Stomach smooth muscle (tissue), 2 donors: ENCODE data around the gene PDLIM4.

Source experiments
- H3K27ac ChIP-seq: one replicate; pipeline ENCODE4 v1.7.0; 2013; ENCODE audit warnings: mild to moderate bottlenecking, low read length, inconsistent platforms
- H3K27me3 ChIP-seq, 2 donors: one replicate each; pipeline ENCODE4 v1.7.0; 2013; ENCODE audit warnings: low read length in 2 of 2; ENCODE audit not compliant: insufficient read depth in 2 of 2, control insufficient read depth in 1 of 2
- H3K36me3 ChIP-seq, 2 donors: one replicate each; pipeline ENCODE4 v1.7.0; 2013; ENCODE audit warnings: low read length in 2 of 2; ENCODE audit not compliant: control insufficient read depth in 2 of 2, insufficient read depth in 2 of 2
- H3K4me1 ChIP-seq: one replicate; pipeline ENCODE4 v1.7.0; 2013; ENCODE audit warnings: low read length; ENCODE audit not compliant: control insufficient read depth, insufficient read depth
- H3K4me3 ChIP-seq, 2 donors: one replicate each; pipeline ENCODE4 v1.7.0; 2013; ENCODE audit warnings: low read length in 2 of 2
- H3K9ac ChIP-seq, 2 donors: one replicate each; pipeline ENCODE4 v1.7.0; 2013; ENCODE audit warnings: low read length in 2 of 2, mild to moderate bottlenecking in 1 of 2
- H3K9me3 ChIP-seq, 2 donors: one replicate each; pipeline ENCODE4 v1.7.0; 2013; ENCODE audit warnings: low read length in 2 of 2; ENCODE audit not compliant: control insufficient read depth in 2 of 2
- donor health status: healthy.
- donor health status: Pancreatic carcinoma.

PDLIM4 gene

DNA sequence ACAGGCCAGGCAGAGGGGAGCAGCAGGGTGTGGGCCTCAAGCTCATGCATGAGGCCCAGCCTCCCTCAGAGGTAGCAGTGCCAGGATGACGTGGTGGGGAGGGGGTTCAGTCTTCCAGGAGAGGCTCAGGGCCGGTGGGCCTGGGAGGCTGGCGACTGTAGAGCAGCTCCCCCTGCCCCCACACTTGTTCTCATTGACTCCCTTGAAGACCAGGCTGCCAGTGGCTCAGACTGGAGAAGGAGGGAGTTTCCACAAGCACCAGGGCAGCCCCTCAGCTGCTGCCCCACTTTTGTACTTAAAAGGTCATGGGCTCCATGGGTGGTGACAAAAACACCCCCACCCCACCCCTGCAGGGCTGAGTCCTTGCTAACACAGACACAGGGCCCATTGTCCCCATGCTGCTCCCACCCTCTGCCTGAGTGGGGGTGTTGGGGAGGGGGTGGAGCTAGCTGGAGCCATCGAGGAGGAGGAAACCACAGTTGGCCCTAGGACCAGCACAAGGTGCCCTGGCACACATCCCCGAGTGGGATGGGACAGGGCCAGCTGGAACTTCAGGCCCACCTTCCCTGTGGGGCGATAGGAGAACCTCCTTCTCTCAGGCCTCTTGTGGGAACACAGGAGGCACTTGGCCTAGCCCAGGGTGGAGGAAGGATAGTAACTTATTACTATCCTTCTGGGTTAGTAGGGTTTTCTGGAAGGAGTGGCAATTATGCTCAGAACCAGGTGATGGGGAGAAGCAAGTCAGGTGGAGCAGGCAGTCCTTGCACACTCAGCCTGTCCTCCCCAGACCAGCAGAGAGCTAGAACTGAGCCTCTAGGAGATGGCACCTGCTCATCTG, 10.7 kb downstream of the PDLIM4 start:
- Histone ChIP-seq H3K9ac (peak overlapping the region in 1 of 2 donors; percentile 21), H3K4me3 (no peak overlapping the region), H3K27me3 (no peaks in the 10 kb centered on the region), H3K27ac (peak overlapping the region; percentile 62), H3K4me1 (peaks cover 79% of the 10 kb centered on the region), H3K36me3 (peaks cover 44 to 75% of the 10 kb centered on the region in 2 donors), H3K9me3 (no peaks in the 10 kb centered on the region)

- Histone ChIP-seq H3K9me3 (no peaks in the 10 kb centered on the region), H3K9ac (no peak overlapping the region), H3K4me3 (no peak overlapping the region), H3K36me3 (peaks cover 39 to 71% of the 10 kb centered on the region in 2 donors), H3K27me3 (no peaks in the 10 kb centered on the region), H3K4me1 (peaks cover 71% of the 10 kb centered on the region), H3K27ac (peak overlapping the region; percentile 62)
Measured at GRCh38 chr5:132268769-132269551, 11.5 kb downstream of the PDLIM4 start.

DNA sequence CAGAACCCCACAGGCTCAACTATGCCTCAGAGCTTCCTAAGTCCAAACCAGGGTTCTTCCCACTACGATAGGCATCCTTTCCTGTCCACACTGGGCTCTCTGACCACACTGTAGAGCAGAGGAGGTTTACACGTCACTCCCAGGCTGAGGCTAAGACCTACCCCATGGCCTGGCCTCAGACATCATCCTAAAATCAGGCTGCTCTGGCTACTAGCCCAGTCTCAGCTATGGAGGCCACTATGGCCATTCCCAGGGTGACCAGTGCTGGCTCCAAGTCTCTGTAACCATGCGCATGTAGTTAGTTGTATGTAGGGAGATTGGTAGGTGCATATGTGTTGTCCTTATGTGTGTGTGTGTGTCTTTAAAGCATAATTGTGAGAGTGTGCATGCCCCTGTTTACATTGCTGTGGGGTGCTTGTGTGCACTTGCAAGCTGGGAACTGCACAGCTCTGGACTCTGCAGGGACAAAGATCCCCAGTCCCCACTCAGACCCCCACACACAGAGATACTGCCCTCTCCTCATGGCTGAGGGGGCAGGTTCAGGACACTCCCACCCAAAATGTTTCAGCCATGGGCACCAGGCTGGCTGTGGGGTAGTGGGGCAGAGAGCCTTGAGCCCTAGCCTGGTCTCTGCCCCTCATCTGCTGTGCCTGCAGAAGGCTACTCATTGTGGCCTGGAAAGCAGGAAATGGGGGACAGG, 12.3 kb downstream of the PDLIM4 start:
- peaks cover 38 to 65% of the 10 kb centered on the region in 2 donors for H3K36me3 ChIP-seq
- no peaks in the 10 kb centered on the region for H3K27me3 ChIP-seq
- no peaks in the 10 kb centered on the region for H3K9me3 ChIP-seq
- peak overlapping the region; percentile 55 for H3K27ac ChIP-seq
- peaks cover 62% of the 10 kb centered on the region for H3K4me1 ChIP-seq
- no peak overlapping the region for H3K9ac ChIP-seq
- no peak overlapping the region for H3K4me3 ChIP-seq

GRCh38 chr5:132270335-132270665, 12.8 kb downstream of the PDLIM4 start:
- H3K4me3 ChIP-seq, result no peak overlapping the region
- no peaks in the 10 kb centered on the region for H3K27me3 ChIP-seq
- H3K9ac ChIP-seq, result no peak overlapping the region
- peaks cover 57% of the 10 kb centered on the region for H3K4me1 ChIP-seq
- peaks cover 36 to 60% of the 10 kb centered on the region in 2 donors for H3K36me3 ChIP-seq
- peak overlapping the region; percentile 55 for H3K27ac ChIP-seq
- no peaks in the 10 kb centered on the region for H3K9me3 ChIP-seq

DNA sequence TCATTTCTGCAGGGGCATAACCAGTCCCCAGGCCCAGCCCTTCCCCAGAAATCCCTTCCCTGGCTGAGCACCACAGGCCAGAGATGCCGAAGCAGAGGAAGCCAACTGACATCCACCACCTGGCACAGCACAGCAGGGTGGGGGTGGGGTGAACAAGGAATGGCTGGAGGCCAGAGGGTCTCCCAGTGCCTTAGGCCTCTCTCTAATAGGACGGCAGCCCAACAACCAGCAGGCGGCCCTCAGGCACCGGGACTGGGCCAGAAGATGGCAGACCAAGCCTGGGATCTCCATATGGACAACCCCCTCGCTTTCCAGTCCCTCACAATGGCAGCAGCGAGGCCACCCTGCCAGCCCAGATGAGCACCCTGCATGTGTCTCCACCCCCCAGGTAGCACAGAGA, 13.2 kb downstream of the PDLIM4 start:
- H3K36me3 ChIP-seq, result peaks cover 36 to 57% of the 10 kb centered on the region in 2 donors
- H3K9ac ChIP-seq, result no peak overlapping the region
- no peak overlapping the region for H3K4me3 ChIP-seq
- no peaks in the 10 kb centered on the region for H3K9me3 ChIP-seq
- no peaks in the 10 kb centered on the region for H3K27me3 ChIP-seq
- peak overlapping the region; percentile 55 for H3K27ac ChIP-seq
- H3K4me1 ChIP-seq, result peaks cover 53% of the 10 kb centered on the region

DNA sequence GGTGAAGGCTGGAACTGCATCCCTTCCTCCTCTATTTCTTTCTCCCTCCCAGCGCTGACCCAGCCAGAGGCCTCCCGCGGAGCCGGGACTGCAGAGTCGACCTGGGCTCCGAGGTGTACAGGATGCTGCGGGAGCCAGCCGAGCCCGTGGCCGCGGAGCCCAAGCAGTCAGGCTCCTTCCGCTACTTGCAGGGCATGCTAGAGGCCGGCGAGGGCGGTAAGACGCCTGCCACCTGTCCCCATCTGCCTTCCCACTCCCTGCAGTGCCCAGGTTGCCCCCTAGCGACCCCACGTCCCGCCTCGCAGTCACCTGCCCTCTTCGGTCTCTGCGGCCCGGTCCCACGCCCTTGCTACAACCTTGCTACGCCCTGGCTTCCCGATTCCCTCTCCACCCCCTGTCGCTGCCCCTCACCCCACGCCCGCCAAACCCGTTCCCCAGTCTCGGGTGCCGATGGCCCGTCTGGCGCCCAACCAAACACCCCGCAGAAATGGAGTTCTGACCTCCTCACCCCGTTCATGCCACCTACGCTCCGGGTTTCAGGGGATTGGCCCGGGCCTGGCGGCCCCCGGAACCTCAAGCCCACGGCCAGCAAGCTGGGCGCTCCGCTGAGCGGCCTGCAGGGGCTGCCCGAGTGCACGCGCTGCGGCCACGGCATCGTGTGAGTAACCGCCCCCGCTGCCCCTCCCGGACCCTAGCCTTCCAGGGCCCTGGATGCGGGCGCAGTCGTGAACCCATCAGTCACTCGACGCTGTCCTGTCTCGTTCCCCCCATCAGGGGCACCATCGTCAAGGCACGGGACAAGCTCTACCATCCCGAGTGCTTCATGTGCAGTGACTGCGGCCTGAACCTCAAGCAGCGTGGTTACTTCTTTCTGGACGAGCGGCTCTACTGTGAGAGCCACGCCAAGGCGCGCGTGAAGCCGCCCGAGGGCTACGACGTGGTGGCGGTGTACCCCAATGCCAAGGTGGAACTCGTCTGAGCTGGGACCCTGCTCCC, 14.1 kb downstream of the PDLIM4 start:
- H3K9ac ChIP-seq, result no peak overlapping the region
- H3K4me3 ChIP-seq, result no peak overlapping the region
- H3K9me3 ChIP-seq, result no peaks in the 10 kb centered on the region
- no peak overlapping the region for H3K27ac ChIP-seq
- H3K36me3 ChIP-seq, result peaks cover 31 to 50% of the 10 kb centered on the region in 2 donors
- H3K27me3 ChIP-seq, result no peaks in the 10 kb centered on the region
- H3K4me1 ChIP-seq, result peaks cover 45% of the 10 kb centered on the region

DNA sequence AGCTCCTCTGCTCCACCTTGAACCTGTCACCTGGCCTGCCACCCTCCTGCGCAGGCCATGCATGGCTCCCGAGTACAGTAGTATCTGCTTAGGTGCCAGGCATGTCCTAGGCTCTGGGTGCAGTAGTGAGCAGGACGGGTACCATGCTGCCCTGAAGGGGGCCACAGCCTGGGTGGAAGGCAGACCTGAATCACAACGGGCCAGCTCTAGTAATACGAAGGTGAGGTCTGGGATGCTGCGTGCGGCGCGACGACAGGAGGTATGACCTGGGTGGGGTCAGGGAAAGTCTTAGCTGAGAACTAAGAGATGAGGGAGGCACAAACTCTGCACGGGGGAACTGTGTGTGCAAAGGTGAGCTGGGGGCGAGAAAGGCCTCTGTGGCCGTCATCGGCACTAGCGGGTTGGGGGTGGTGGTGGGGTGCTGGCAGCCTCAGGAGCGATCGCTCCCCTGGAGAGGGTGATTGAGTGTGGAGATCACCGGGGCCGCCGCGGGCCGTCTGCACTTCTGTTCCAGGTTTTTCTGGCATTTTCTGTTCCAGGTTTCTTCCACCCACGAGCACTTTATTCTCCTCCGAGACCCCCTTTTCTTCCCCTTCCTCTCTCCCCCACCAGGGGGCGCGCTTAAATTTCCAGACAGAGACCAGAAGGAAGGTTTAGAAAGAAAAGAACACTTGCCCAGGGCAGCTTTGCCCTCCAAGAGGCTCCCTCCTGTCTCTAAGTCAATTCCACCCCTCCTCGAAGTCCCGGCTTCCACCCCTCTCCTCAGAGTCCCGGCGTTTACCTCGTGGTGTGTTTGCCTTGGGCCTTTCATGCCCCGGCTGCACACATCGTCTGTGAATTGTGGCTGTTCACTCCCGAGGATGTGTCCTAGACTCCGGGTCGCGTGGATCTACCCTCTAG, 15.1 kb downstream of the PDLIM4 start:
- Histone ChIP-seq H3K27ac (peak overlapping the region; percentile 53), H3K27me3 (no peaks in the 10 kb centered on the region), H3K4me3 (no peak overlapping the region), H3K9ac (no peak overlapping the region), H3K36me3 (peaks cover 20 to 40% of the 10 kb centered on the region in 2 donors), H3K4me1 (peaks cover 37% of the 10 kb centered on the region), H3K9me3 (no peaks in the 10 kb centered on the region)

DNA sequence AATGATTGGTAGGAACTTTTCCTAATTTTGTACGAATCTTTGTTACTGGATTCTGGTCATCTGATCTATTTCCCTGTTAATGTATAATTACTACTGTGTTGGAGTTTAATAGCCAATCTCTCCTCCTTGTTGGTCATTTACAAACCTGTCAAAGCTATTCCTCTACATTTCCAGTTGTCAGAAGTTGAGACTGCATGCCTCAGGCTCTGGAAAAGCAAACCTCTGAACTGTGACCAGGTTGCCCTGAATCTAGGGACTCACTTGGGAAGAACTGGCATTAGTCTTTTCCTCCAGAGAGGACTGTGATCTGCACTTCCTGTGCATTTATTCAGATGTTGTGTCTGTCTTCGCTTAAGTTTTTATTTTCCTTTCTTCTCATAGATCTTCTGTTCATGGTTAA, 16.1 kb downstream of the PDLIM4 start:
- H3K4me3 ChIP-seq, result no peak overlapping the region
- peaks cover 18 to 29% of the 10 kb centered on the region in 2 donors for H3K36me3 ChIP-seq
- peaks cover 26% of the 10 kb centered on the region for H3K4me1 ChIP-seq
- H3K27me3 ChIP-seq, result no peaks in the 10 kb centered on the region
- H3K27ac ChIP-seq, result peak overlapping the region; percentile 53
- no peaks in the 10 kb centered on the region for H3K9me3 ChIP-seq
- H3K9ac ChIP-seq, result no peak overlapping the region

DNA sequence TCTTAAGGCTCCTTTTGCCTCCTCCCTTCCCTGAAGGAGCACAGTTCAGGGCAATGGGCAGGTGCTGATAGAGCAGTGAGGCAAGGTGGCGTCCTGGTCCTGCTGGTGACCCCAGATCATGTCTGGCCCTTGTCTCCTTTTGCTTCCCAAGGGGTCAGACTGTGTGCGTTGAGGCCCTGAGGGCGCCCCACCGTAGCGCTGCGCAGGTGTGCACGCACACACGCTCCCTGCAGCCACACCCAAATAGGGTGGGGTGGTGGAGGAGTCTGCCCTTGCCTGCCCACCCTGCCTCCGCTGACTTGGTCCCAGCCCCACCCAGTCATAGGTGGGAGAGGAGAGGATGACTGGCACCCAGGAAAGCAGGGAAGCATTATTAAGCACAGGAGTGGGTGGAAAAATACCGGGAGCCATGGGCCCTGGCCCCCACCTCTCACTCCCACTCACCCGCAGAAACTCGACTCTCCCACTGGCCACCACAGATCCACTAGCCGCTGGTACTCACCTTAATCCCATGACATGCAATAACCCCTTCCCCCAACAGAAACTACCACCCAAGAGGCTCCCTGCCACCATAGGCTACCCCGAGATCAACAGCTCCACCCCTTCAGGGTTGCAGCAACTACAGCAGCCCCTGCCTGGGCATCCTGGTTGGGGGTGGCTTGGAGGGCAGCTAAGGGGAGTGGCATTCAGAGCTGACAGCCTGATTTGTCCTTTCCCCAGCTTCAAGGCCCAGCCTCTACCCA, 16.7 kb downstream of the PDLIM4 start:
- H3K4me1 ChIP-seq, result peaks cover 22% of the 10 kb centered on the region
- H3K9ac ChIP-seq, result no peak overlapping the region
- no peak overlapping the region for H3K4me3 ChIP-seq
- H3K36me3 ChIP-seq, result peaks cover 18 to 25% of the 10 kb centered on the region in 2 donors
- H3K27ac ChIP-seq, result peak overlapping the region; percentile 37
- no peaks in the 10 kb centered on the region for H3K9me3 ChIP-seq
- no peaks in the 10 kb centered on the region for H3K27me3 ChIP-seq
